ENCODE results near the gene HELQ.
"Not testable (repeated sequence)": the region's sequence is repeated elsewhere in the genome, so short reads cannot be mapped to it uniquely, and the experiment has no call there.

HELQ gene

GRCh38 chr4:83431200-83431599 is 24.4 kb downstream of the HELQ start:
- no peak for DNase-seq

- no peak for DNase-seq
These were observed 37.4 kb downstream of the HELQ start for GRCh38 chr4:83418211-83418610.

GRCh38 chr4:83417566-83417965 is 38.1 kb downstream of the HELQ start:
- no peak for DNase-seq

DNA sequence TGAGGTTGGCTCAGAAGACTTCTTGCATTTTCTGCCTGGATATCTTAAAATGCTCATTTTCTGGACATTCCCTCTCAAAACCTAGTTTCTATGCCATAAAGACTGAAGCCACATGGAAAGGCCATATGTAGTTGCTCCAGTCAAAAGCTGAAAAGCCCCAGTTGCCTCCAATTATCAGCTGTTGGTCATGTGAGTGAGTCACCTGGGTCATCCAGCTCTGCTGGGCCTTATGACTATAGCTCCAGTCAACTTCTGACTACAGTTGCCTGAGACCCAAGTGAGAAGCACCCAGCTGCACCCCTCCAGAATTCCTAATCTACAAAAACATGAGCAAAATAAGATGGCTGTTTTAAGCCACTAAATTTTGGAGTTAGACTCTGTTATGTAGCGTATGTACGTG is 41.9 kb downstream of the HELQ start:
- DNase-seq: no peak

DNA sequence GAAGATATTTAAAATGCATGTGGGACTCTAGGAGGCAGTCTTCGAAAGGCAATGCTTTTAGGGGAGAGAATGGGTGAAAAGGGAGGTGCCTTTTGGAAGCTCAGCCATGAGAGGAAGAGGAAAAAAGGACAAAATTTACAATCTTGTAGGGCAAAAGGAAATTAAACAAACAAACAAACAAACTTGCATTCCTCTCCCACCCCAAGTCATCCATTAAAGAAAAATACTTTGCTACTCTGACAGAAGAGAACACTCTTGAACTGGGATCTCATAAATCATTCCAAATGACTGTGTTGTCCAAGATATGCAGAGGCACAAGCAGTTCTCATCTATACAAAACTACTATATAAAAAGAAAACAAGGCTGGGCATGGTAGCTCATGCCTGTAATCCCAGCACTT is 46.7 kb downstream of the HELQ start:
- DNase-seq: no peak

GRCh38 chr4:83405844-83406816 is 49.5 kb downstream of the HELQ start:
- no peak for DNase-seq

DNA sequence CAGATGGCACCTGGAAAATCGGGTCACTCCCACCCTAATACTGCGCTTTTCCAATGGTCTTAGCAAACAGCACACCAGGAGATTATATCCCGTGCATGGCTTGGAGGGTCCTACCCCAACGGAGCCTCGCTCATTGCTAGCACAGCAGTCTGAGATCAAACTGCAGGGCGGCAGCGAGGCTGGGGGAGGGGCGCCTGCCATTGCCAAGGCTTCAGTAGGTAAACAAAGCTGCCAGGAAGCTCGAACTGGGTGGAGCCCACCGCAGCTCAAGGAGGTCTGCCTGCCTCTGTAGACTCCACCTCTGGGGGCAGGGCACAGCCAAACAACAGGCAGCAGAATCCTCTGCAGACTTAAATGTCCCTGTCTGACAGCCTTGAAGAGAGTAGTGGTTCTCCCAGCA is 57.5 kb downstream of the HELQ start:
- DNase-seq: not testable (repeated sequence)

GRCh38 chr4:83393908-83394307 is 61.7 kb downstream of the HELQ start:
- DNase-seq: no peak

DNA sequence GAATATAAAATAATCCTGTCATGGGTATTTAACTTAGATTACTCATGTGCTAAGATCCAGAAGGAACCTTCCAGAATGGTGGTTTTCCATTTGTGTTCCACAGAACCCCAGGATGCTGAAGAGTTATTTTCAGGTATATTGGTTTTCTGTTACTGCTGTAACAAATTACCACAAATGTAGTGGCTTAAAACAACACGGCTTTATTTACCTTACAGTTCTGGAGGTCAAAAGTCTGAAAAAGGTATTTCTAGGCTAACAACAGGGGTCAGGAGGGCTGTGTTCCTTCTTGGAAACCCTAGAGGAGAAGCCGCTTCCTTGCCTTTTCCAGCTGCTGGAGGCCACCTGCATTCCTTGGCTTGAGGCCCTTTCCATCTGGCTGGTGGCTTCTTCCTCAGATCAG is 63.1 kb downstream of the HELQ start:
- DNase-seq: no peak

DNA sequence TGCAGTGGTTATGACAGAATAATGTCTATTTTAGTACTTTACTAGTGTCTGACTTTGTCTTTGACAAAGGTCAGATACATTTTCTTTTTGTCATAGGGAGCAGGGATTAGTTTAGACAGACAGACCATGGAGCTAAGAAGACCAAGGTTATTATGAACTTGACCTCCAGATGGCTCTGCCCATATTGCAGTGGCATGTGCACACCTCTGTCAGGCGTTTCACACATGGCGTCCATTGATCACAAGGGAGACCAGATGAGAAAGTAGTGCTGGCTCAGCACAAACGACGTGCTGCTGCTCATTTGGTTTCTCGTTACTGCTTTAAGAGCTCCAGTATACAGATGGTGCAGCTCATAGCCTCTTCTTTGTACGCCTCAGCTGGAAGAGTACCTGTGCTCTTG is 64.7 kb downstream of the HELQ start:
- no peak for DNase-seq

GRCh38 chr4:83389756-83390505 is 65.7 kb downstream of the HELQ start:
- DNase-seq: no peak

DNA sequence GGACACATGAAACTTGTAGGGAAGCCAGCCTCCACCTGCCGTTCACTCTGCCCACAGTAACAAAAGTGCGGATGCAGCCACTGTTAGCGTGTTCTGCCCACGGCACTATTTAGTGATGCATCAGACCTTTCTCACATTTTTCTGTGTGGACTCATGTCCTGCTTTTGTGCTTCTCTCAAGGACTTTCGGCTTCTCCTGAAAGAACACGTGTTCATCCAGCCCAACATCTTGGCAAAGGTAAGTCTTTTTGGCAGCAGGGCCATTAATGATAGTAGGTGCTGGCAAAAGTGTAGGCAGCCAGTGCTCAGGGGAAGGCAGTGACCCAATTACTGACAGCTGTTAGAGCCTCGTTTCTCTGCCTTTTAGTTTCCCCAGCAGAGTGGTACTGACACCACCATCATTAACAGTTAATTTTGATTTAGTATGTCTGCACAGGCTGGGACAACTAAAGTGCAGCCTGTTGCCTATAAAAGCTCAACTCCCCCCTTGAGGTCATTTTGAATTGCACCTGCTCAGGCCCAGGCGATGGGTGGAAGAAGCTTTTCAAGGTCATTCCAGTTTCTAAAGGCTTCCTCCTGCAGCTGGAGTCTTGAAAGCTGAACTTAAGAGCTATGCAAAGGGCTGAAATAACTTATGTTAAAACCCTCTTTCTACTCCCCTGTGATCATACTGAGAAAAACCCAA is 66.4 kb downstream of the HELQ start:
- DNase-seq: no peak

DNA sequence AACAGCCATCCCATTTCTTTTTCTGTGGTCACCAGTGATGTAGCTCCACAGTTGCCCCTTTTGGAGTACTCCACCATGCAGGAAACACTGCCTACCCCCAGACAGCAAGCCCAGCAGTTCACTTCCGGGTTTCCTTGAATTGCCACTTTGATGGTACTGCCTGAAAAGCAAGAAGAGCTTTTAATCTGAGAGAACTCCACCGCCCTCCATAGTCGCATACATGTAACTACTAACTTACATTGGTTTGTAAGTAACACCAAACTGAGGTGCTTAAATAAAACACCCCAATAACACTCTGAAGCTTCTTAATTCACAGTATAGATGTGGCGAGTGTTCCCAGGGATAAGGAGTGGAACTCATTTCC is 67.3 kb downstream of the HELQ start:
- peak in 4 of 6 experiments; percentile 11 to 38 (median 30) for DNase-seq

- no peak for DNase-seq
These were observed 67.9 kb downstream of the HELQ start for GRCh38 chr4:83387476-83388312.

DNA sequence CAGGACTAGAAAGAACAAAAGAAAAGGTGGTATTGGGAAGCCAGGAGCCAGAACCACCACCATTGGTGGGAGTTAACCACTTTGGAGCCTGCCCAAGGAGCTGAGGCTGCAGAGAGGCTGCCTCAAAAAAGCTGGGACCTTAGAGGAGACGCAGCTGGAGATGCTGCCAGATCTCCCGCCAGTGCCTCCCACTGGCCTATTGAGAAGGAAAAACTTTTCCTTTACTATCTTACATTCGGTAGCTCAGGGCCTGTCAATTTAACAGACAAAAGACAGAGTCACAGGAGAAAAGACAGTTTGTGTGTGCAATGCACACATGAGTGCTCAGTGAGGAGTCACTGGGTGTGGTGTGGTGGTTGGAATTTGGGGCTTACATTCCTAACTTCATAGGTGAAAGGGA is 68.6 kb downstream of the HELQ start:
- DNase-seq: no peak

DNA sequence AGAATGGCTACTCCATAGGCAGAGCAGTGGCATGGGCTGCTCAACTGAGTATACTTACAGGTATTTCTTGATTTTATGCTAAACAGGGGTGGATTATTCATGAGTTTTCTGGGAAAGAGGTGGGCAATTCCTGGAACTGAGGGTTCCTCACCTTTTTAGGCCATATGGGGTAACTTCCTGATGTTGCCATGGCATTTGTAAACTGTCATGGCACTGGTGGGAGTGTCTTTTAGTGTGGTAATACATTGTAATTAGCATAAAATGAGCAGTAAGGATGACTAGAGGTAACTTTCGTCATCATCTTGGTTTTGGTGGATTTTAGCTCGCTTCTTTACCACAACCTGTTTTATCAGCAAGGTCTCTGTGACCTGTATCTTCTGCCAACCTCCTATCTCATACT is 72.8 kb downstream of the HELQ start:
- DNase-seq: no peak

DNA sequence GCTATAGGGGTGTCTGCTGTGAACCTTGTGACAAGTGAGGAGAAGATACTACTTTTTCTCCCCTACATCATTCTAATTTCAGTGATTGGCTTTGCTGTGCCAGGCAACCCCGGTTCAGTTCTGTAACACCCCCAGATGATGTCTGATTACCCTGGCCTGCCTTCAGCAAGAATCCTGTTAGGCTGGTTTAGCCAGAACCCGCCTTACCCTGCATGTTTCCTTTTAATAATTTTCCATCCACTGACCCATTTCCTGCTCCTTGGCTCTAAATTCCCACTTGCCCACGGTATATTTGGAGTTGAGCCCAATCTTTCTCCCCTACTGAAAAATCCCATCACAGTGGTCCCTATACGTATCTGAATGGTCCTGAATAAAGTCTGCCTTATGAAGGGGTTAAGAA is 74.5 kb downstream of the HELQ start:
- no peak for DNase-seq

GRCh38 chr4:83378419-83378818 is 77.2 kb downstream of the HELQ start:
- peak in 2 of 6 experiments; percentile 7 to 16 for DNase-seq

GRCh38 chr4:83372931-83373330 is 82.7 kb downstream of the HELQ start:
- DNase-seq: no peak

DNA sequence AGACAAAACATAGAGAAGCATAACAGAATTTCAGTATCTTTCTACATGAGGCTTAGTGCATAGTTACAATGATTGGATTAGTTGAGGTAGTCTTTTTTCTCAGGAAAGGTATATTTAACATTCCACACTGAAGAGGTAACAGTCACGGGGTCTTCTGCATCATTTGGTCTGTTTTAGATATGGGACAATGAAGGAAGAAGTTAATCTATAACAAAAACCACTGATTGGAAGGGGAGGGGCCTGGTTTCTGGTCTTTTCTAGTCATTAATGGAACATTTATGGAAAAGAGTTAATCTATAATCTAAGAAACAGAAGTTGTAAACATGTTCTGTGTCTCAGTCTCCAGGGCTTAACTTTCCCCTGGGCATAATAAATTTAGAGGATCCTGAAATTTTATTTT is 83.7 kb downstream of the HELQ start:
- no peak for DNase-seq

DNA sequence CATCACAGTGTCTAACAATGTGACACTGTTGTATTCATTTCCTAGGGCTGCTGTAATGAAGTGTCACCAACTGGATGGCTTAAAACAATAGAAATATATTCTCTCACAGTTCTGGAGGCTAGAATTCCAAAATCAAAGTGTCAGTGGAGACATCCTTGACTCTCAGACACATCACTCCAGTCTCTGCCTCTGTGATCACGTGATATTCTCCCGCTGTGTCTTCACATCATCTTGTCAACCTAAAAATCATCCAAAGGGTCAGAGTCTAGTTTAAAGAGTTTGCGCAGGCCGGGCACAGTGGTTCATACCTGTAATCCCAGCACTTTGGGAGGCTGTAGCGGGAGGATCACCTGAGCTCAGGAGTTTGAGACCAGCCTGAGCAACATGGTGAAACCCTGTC is 84.4 kb downstream of the HELQ start:
- DNase-seq: no peak

GRCh38 chr4:83370640-83370906 is 85.0 kb downstream of the HELQ start:
- DNase-seq: no peak
